ENCODE data around the gene FAM13A.

GRCh38 chr4:88809101-88809500, 247.9 kb downstream of the FAM13A start:
- TF ChIP-seq CTCF (IDR thresholded peaks at IDR 0.05; ENCODE audit: insufficient read depth, low read length, poor library complexity, severe bottlenecking) (no peak), EZH2phosphoT487 (conservative IDR thresholded peaks at IDR 0.05; ENCODE audit: low read length) (no peak)
